Measurements from ENCODE around the gene TXNRD2.
A peak's percentile ranks its signal among the peaks of the same experiment; 100 is the strongest.
"Not testable (repeated sequence)": the region's sequence is repeated elsewhere in the genome, so short reads cannot be mapped to it uniquely, and the experiment has no call there.

The TXNRD2 gene

GRCh38 chr22:19918332-19919106 lies 23.1 kb downstream of the TXNRD2 start:
- DNase-seq, result no peak

DNA sequence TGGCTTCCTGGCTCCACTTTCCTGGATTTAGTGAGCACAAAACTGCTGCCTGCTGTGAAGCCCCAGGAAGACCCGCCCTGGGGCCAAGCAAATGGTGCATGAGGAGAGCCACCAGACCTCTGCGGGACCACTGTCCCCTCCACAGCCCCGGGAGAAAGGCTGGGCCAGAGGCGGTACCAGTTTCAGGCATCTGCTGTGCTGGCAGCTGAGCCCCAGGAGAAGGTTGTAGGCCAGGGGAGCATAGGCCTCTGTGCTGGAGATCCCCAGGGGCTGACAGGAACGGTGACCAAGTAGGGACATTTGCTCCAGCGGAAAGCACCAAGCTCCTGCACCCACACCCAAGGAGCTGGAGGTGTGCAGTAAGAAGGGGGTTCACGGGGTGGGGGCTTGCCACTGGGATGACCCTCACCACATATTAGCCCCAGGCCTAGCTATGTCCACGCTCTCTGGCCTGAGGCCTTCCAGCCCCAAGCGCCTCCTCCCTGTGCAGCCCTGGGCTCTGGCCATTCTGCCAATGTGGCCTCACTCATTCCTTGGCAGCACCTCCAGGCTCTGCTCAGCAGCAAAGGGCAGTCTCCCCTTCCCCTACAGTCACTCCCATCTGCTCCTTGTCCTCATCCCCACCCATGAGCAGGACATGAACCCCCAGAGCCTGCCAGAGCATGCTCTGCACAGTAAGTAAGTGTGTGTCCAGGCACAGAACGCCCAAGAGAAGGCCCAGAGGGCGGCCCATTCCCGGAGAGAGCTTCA lies 24.1 kb downstream of the TXNRD2 start:
- DNase-seq, result no peak

DNA sequence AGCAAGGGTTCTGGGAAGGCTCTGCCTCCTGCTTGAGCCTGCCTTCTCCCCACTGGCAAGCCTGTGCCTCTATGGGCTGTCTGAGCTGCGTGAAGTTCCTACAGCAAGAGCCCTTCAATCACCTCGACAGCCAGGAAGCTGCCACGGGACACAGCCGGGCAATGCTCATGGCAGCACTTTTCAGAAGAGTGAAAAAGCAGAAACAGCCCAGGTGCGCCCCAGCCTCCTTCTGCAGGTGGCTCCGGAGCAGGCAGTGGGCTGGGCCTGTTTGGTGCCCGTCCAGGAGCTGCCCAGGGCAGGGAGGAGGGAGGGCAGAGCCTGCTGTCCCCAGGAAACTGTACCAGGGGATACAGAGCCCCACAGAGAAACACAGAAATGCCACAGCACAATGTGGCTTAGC lies 24.7 kb downstream of the TXNRD2 start:
- no peak for DNase-seq

GRCh38 chr22:19916006-19916405 lies 25.6 kb downstream of the TXNRD2 start:
- DNase-seq, result no peak

DNA sequence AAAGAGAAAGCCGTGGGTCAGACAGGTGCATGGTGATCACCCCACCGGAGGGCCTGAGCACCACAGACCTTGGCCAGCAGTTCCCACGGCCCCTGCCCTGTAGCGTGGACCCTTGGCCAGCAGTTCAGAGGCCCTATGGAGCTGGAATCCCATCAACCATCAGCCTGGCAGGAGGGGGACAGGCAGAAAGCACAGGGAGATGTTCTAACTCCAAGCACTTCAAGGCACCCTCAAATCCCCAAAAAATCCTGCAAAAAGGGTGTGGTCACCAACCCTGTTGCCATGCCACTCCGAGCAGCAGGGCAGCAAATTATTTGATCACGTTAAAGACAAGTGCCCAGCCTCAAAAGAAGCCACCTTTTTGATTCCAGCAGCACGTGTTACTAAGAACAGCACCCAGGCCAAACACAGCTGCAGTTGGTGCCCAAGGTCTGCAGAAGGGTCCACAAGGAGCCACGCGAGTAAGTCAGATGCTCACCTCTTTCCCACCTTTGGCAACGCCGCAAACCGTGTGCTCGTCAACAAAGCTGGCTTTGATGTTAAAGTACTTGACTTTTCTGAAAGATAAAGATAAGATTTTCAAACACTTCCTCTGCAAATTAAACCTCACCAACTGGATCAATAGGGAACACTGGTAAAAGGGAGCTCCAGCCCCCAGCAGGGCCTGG lies 26.2 kb downstream of the TXNRD2 start:
- DNase-seq, result no peak

- DNase-seq, result no peak
Measured at GRCh38 chr22:19914201-19914943, 27.2 kb downstream of the TXNRD2 start.

GRCh38 chr22:19913337-19913936 lies 28.2 kb downstream of the TXNRD2 start:
- DNase-seq, result no peak

GRCh38 chr22:19912271-19912999 lies 29.2 kb downstream of the TXNRD2 start:
- no peak for DNase-seq

- DNase-seq, result no peak
Measured at GRCh38 chr22:19911540-19912270, 29.9 kb downstream of the TXNRD2 start.

DNA sequence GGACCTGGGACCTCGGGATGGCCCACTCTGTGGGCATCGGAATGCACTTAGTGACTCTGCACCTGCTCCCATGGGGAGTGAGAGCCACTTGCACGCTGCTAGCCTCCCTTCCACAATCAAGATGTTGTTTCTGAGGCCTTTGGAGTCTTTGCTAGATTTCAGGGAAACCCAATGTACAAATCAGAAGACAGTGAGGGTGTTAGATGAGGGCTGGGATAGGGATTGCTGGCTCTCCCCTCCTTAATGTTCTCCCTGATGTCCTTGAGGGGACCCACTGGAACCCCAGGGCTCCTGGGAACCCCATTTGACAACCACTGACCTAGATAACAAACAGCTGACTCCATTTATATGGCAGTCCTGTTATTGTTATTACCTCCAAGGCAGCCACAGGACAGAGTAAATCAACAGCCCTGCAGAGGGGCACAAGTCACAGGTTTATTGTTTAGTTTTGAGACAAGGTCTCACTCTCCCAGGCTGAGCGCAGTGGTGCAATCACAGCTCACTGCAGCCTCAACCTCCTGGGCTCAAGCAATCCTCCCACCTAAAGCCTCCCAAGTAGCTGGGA lies 31.4 kb downstream of the TXNRD2 start:
- DNase-seq, result no peak

DNA sequence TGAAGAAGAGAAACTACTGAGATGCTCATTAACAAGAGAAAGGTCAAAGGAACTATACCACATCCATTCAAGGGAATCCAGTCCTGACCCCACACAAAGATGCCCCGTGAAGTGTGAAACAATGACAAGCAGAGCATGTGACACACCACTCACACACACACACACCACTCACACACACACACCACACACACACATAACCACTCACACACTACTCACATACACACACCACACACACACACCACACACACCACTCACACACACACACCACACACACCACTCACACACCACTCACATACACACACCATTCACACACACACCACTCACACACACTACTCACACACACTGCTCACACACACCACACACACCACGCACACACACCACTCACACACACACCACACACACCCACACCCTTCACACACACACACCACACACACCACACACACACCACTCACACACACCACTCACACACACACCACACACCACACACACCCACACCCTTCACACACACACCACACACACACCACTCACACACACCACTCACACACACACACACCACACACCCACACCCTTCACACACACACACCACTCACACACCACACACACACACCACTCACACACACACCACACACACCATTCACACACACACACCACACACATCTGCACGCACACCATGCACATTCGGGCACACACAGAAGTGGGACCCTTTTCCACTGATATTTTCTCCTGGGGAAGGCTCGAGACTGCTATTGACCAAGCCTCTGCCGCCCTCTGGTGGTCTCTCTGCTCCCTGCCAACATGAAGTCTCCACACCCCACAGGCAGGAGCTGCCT lies 32.1 kb downstream of the TXNRD2 start:
- DNase-seq, result peak; percentile 84

- DNase-seq, result not testable (repeated sequence)
Measured at GRCh38 chr22:19907902-19908301, 33.7 kb downstream of the TXNRD2 start.

GRCh38 chr22:19906864-19907263 lies 34.8 kb downstream of the TXNRD2 start:
- DNase-seq, result not testable (repeated sequence)

DNA sequence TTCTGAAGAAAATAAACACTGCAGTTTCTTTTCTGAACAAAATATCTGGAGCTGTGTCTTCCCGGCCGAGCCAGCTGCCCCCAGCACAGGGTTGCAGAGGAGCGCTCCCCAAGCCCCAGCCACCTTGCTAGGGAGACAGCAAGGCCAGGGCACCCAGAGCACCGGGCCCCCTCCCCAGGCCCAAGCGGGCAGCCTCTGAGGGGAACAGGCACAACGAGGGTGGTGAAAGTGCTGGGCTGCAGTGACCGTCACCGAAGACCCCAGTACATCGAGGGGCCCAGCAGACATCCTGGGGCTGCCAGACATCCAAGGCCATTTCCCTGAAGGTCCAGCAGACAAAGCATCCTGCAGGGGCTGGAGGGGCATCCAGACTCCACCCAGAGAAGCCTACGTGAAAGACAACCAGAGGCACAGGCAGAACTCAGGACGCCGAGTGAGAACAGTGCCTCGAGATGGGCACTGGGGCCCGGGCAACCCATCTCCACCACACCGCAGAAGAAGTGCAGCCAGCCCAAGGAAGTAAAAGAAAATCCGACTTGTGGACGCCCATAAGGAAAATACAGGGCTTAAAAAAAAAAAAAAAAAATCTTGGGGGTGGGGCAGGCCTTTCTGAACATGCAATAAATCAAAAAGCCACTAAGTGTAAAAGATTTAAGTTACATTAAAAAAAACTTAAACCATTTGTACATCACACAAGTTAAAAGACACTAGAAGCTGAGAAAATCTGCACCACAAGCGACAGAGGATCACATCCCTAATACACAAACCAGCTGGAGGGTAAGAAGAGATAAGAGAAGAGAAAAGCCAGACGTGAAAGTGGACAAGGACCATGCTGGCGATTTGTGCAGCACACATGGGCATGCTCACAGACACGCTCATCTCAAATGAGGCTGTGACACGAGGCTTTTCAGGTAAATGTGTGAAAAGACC lies 36.0 kb downstream of the TXNRD2 start:
- DNase-seq, result no peak

GRCh38 chr22:19904935-19905334 lies 36.7 kb downstream of the TXNRD2 start:
- no peak for DNase-seq

- no peak for DNase-seq
Measured at GRCh38 chr22:19904174-19904856, 37.3 kb downstream of the TXNRD2 start.

DNA sequence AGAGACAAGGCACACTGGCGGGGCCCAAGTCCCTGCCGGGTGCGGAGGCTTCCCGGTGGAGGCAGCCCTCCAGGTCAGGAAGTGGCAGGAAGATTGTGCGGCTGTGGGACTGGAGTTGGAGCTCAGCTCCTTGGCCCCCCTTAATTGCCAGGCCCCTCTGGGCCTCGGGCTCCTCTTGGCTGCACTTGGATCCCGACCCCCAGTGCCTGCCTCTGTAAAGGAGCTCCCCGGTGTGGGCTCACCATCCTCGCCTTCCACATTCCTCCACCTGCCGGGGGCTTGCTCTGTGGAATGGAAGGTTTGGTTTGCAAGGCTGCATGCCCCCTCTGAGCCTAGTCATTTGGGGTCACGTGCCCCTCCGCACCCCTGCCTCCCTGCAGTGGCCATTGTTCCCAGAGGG lies 38.1 kb downstream of the TXNRD2 start:
- DNase-seq, result no peak

DNA sequence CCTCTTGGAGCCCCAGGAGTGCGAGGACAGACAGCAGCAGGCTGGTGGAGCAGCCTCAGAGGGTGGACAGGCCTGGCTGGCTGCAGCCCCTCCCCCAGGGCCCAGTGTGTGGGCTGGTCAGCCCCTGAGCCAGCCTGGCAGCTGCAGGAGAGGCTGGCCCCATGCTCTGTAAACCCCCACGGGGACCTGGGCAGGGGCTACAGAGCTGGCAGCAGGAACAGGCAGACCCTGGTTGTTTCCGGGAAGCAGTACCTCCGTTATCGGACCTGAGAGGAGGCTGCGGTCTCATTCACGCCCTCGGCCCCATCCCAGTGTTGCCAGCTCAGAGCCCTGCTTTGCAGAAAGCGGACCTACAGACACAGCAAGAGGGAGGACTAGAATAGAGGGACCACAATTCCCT lies 38.6 kb downstream of the TXNRD2 start:
- no peak for DNase-seq
